HCT116 (cell line): Measurements from ENCODE around the gene PRKG1. TPM values are rescaled to one million over a fixed set of nuclear protein-coding genes. Genes with fewer than 3 reads are reported as not detected.

Experiments used
- ATAC-seq: fragments of 200-7000 bp; cut with Tn5 transposase; 2 replicates; pipeline ENCODE4 v1.9.1; 2020; ENCODE audit warnings: mild to moderate bottlenecking, moderate library complexity
- BruUV-seq: library from RNA; stranded (reverse); fragments of 400-500 nt; replicated peaks from 2 replicates; lab custom pipeline; 2021; lab: Mats Ljungman, UMichigan
- CTCF ChIA-PET: fragments of 300-600 bp; sonication (Branson Sonifier 250); formaldehyde crosslinking; loops from one replicate; lab custom pipeline; 2021; ENCODE audit warnings: antibody characterized with exemption; lab: Charles Lee
- POLR2A ChIA-PET: fragments of 300-600, 350-600 bp; sonication (Branson Sonifier 250); formaldehyde crosslinking; loops from one replicate; lab custom pipeline; 2021; ENCODE audit warnings: antibody characterized with exemption; lab: Charles Lee
- RAD21 ChIA-PET, 2 experiments: fragments of 300-600 bp; sonication (Branson Sonifier 250); formaldehyde crosslinking; loops; one replicate each; lab custom pipeline; 2023; ENCODE audit warnings: low total read pairs in 2 of 2; ENCODE audit not compliant: uncharacterized antibody in 2 of 2, unreplicated experiment in 2 of 2, low non-redundant PET in 1 of 2; lab: Charles Lee
- DNase-seq: peaks from one replicate; pipeline ENCODE4 v3.0.0-alpha.2; 2010; ENCODE audit warnings: low read depth, low spot score
- H2AFZ ChIP-seq: fragments of 200-600 bp; shearing (Covaris generic), sonication (generic); 2 replicates; pipeline ENCODE4 v1.6.1; 2017; ENCODE audit warnings: low read depth, mixed run types, mixed read lengths, antibody characterized with exemption, low read length; ENCODE audit not compliant: poor library complexity, severe bottlenecking
- H3K27ac ChIP-seq: 2 replicates; pipeline ENCODE4 v1.5.1; 2012; ENCODE audit warnings: low read depth, low read length
- H3K27me3 ChIP-seq: fragments of 200-600 bp; sonication (generic); 2 replicates; pipeline ENCODE4 v1.6.1; 2016; ENCODE audit warnings: mixed run types, low read length, mixed read lengths; ENCODE audit not compliant: insufficient read depth
- H3K36me3 ChIP-seq, 2 experiments: fragments of 200-500 bp in 1 of 2; fragments of 200-600 bp in 1 of 2; sonication (Bioruptor generic) in 1 of 2; sonication (generic) in 1 of 2; 2 replicates each; pipeline versions ENCODE4 v1.5.1 to v1.6.1; 2014 to 2016; ENCODE audit warnings: low read length in 2 of 2, inconsistent platforms in 1 of 2, mixed read lengths in 1 of 2, mixed run types in 1 of 2; ENCODE audit not compliant: insufficient read depth in 2 of 2, control insufficient read depth in 1 of 2
- H3K4me1 ChIP-seq, 2 experiments: fragments of 200-600 bp in 1 of 2; sonication (generic) in 1 of 2; 2 replicates each; pipeline versions ENCODE4 v1.5.1 to v1.6.1; 2012 to 2017; ENCODE audit warnings: low read length in 2 of 2, inconsistent platforms in 1 of 2, mild to moderate bottlenecking in 1 of 2, mixed read lengths in 1 of 2, mixed run types in 1 of 2, moderate library complexity in 1 of 2; ENCODE audit not compliant: insufficient read depth in 2 of 2, control insufficient read depth in 1 of 2
- H3K4me2 ChIP-seq: fragments of 200-600 bp; sonication (generic); 2 replicates; pipeline ENCODE4 v1.6.1; 2017; ENCODE audit warnings: mixed run types, low read length, mixed read lengths
- H3K4me3 ChIP-seq, 2 experiments: fragments of 200-600 bp in 1 of 2; sonication (generic) in 1 of 2; replicated peaks in 1 of 2; 2 replicates each; pipeline ENCODE4 v1.5.1; 2011 to 2016; ENCODE audit warnings: low read length in 2 of 2, control low read depth in 1 of 2, low read depth in 1 of 2, mild to moderate bottlenecking in 1 of 2, mixed read lengths in 1 of 2, mixed run types in 1 of 2
- H3K79me2 ChIP-seq: fragments of 200-600 bp; sonication (generic); 2 replicates; pipeline ENCODE4 v1.6.1; 2017; ENCODE audit warnings: mild to moderate bottlenecking, mixed run types, low read length, moderate library complexity, mixed read lengths; ENCODE audit not compliant: insufficient read depth
- H3K9ac ChIP-seq: fragments of 200-600 bp; sonication (generic); 2 replicates; pipeline ENCODE4 v1.6.1; 2016; ENCODE audit warnings: low read length, mixed read lengths
- H3K9me2 ChIP-seq: fragments of 200-600 bp; sonication (generic), shearing (Covaris generic); 2 replicates; pipeline ENCODE4 v1.6.1; 2017; ENCODE audit warnings: mixed run types, mild to moderate bottlenecking, moderate library complexity; ENCODE audit not compliant: insufficient read depth
- H3K9me3 ChIP-seq, 2 experiments: fragments of 200-500 bp in 1 of 2; fragments of 200-600 bp in 1 of 2; sonication (Bioruptor generic) in 1 of 2; sonication (generic) in 1 of 2; 2 replicates each; pipeline ENCODE4 v1.6.1; 2014 to 2017; ENCODE audit warnings: low read length in 2 of 2, mixed read lengths in 2 of 2, inconsistent platforms in 1 of 2, low read depth in 1 of 2, mild to moderate bottlenecking in 1 of 2, mixed run types in 1 of 2, moderate library complexity in 1 of 2; ENCODE audit not compliant: control insufficient read depth in 1 of 2, insufficient read depth in 1 of 2
- H4K20me1 ChIP-seq: fragments of 200-600 bp; sonication (generic), shearing (Covaris generic); 2 replicates; pipeline ENCODE4 v1.6.1; 2017; ENCODE audit warnings: mixed run types, mild to moderate bottlenecking, moderate library complexity; ENCODE audit not compliant: insufficient read depth
- CEBPB ChIP-seq: IDR thresholded peaks from 2 replicates; pipeline ENCODE4 v1.6.1; 2012; ENCODE audit warnings: low read depth
- EGR1 ChIP-seq: IDR thresholded peaks from 2 replicates; pipeline ENCODE4 v1.6.1; 2012; ENCODE audit warnings: low read depth
- ELF1 ChIP-seq: IDR thresholded peaks from 2 replicates; pipeline ENCODE4 v1.6.1; 2012; ENCODE audit warnings: low read depth, borderline replicate concordance
- EZH2 ChIP-seq: fragments of 200-600 bp; sonication (generic); IDR thresholded peaks from 2 replicates; pipeline ENCODE4 v1.6.1; 2017; ENCODE audit warnings: antibody characterized with exemption, mixed run types
- JUND ChIP-seq: IDR thresholded peaks from 2 replicates; pipeline ENCODE4 v1.6.1; 2012
- POLR2A ChIP-seq: IDR thresholded peaks from 2 replicates; pipeline ENCODE4 v1.7.0; 2011; ENCODE audit warnings: borderline replicate concordance; ENCODE audit not compliant: insufficient read depth, insufficient read length; ENCODE audit errors: extremely low read depth
- POLR2AphosphoS5 ChIP-seq: IDR thresholded peaks from 2 replicates; pipeline ENCODE4 v1.6.1; 2011; ENCODE audit warnings: mild to moderate bottlenecking, low read depth, low read length, moderate library complexity
- RAD21 ChIP-seq: IDR thresholded peaks from 2 replicates; pipeline ENCODE4 v1.6.1; 2012; ENCODE audit warnings: low read depth, mild to moderate bottlenecking
- SIN3A ChIP-seq: IDR thresholded peaks from 2 replicates; pipeline ENCODE4 v1.6.1; 2012; ENCODE audit warnings: low read depth
- SRF ChIP-seq: IDR thresholded peaks from 2 replicates; pipeline ENCODE4 v1.6.1; 2012; ENCODE audit warnings: low read depth
- TCF7L2 ChIP-seq: IDR thresholded peaks from 2 replicates; pipeline ENCODE4 v1.7.0; 2011; ENCODE audit warnings: borderline replicate concordance, inconsistent platforms; ENCODE audit not compliant: insufficient read depth, insufficient read length; ENCODE audit errors: extremely low read depth
- YY1 ChIP-seq: IDR thresholded peaks from 2 replicates; pipeline ENCODE4 v1.6.1; 2011; ENCODE audit warnings: low read length, low read depth, moderate library complexity, mild to moderate bottlenecking; ENCODE audit not compliant: insufficient replicate concordance; ENCODE audit errors: extremely low read depth
- ZBTB33 ChIP-seq: IDR thresholded peaks from 2 replicates; pipeline ENCODE4 v1.6.1; 2011; ENCODE audit warnings: mild to moderate bottlenecking, low read length, moderate library complexity; ENCODE audit not compliant: insufficient replicate concordance; ENCODE audit errors: extremely low read depth
- ZNF274 ChIP-seq: fragments of 200-500 bp; sonication (Bioruptor generic); IDR thresholded peaks from 2 replicates; pipeline ENCODE4 v1.6.1; 2014; ENCODE audit warnings: mild to moderate bottlenecking, low read depth, low read length, inconsistent platforms
- intact Hi-C: fragments of 100-400 bp; cut with micrococcal nuclease; formaldehyde crosslinking; loops from 2 replicates; pipeline ENCODE4 v1.10.0; 2022
- total RNA-seq: library from RNA; stranded (reverse); gene quantifications from one replicate; pipeline ENCODE4 v1.2.1, GENCODE V29; 2021; ENCODE audit not compliant: unreplicated experiment
- TF ChIP-seq, protein P1 (sequence below): IDR thresholded peaks from 2 replicates; pipeline ENCODE4 v1.6.1; 2012; ENCODE audit warnings: low read depth

Gene PRKG1
- total RNA-seq, 1 experiment from 2014 or later: 1.4 TPM

DNA sequence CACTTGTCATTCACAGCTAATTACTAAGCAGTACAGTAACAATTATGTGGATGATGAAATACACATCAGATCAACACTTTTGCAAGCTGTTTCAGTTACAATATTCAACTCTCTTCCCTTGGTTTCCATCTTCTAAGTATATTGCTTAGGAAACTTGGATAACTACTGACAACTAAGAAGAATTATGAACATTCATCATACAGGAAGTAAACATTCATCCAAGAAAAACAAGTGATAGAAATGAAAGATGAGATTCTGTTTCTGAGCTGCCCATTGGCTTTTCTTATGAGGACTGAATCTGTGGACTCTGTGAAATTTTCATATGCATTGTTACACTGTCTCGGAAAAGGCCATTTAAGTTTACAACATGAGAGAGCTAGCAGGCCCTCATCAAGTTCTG lies 240.2 kb downstream of the PRKG1 start:
- H3K4me1 ChIP-seq: no peaks in the 10 kb centered on the region
- ATAC-seq (no peak), DNase-seq (no peak)
- TF ChIP-seq SIN3A: no peak
- H3K27ac ChIP-seq: no peak overlapping the region
- H3K36me3 ChIP-seq: no peaks in the 10 kb centered on the region
- no peaks in the 10 kb centered on the region for H4K20me1 ChIP-seq
- H3K9me3 ChIP-seq: no peaks in the 10 kb centered on the region
- no peaks in the 10 kb centered on the region for H3K79me2 ChIP-seq
- ChIA-PET POLR2A (no interaction called here), CTCF (no interaction called here), RAD21 (no interaction called here)
- no peaks in the 10 kb centered on the region; the same call in 1 of the 2 replicates for H3K9me2 ChIP-seq
- H3K27me3 ChIP-seq: peaks cover 11% of the 10 kb centered on the region; the same call in 1 of the 2 replicates
- no TSS peak for BruUV-seq
- H3K4me2 ChIP-seq: no peak overlapping the region
- intact Hi-C loops: no loop called here
- H2AFZ ChIP-seq: no peak overlapping the region
- H3K4me3 ChIP-seq: no peak overlapping the region
- H3K9ac ChIP-seq: no peak overlapping the region

- Histone ChIP-seq H3K9me2 (no peaks in the 10 kb centered on the region), H3K27me3 (peaks cover 22% of the 10 kb centered on the region; the same call in 1 of the 2 replicates), H3K4me1 (no peaks in the 10 kb centered on the region), H3K4me3 (no peak overlapping the region), H3K9me3 (no peaks in the 10 kb centered on the region), H2AFZ (no peak overlapping the region), H3K9ac (no peak overlapping the region), H3K79me2 (no peaks in the 10 kb centered on the region), H4K20me1 (no peaks in the 10 kb centered on the region), H3K4me2 (no peak overlapping the region), H3K27ac (no peak overlapping the region), H3K36me3 (no peaks in the 10 kb centered on the region)
- no TSS peak for BruUV-seq
- RAD21 ChIA-PET: no interaction called here
- DNase-seq (no peak), ATAC-seq (no peak)
- CTCF ChIA-PET: no interaction called here
- POLR2A ChIA-PET: no interaction called here
- intact Hi-C loops: no loop called here
- TF ChIP-seq EGR1 (no peak), POLR2AphosphoS5 (no peak), SRF (no peak), POLR2A (no peak), ZNF274 (no peak), YY1 (no peak), ZBTB33 (no peak), JUND (no peak), RAD21 (no peak), CEBPB (no peak), ELF1 (no peak), TCF7L2 (no peak), SIN3A (no peak), EZH2 (no peak)
- TF ChIP-seq, protein P1, sequence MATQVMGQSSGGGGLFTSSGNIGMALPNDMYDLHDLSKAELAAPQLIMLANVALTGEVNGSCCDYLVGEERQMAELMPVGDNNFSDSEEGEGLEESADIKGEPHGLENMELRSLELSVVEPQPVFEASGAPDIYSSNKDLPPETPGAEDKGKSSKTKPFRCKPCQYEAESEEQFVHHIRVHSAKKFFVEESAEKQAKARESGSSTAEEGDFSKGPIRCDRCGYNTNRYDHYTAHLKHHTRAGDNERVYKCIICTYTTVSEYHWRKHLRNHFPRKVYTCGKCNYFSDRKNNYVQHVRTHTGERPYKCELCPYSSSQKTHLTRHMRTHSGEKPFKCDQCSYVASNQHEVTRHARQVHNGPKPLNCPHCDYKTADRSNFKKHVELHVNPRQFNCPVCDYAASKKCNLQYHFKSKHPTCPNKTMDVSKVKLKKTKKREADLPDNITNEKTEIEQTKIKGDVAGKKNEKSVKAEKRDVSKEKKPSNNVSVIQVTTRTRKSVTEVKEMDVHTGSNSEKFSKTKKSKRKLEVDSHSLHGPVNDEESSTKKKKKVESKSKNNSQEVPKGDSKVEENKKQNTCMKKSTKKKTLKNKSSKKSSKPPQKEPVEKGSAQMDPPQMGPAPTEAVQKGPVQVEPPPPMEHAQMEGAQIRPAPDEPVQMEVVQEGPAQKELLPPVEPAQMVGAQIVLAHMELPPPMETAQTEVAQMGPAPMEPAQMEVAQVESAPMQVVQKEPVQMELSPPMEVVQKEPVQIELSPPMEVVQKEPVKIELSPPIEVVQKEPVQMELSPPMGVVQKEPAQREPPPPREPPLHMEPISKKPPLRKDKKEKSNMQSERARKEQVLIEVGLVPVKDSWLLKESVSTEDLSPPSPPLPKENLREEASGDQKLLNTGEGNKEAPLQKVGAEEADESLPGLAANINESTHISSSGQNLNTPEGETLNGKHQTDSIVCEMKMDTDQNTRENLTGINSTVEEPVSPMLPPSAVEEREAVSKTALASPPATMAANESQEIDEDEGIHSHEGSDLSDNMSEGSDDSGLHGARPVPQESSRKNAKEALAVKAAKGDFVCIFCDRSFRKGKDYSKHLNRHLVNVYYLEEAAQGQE: no peak
Measured at GRCh38 chr10:51318399-51319172, 244.3 kb downstream of the PRKG1 start.
